Inflammatory macrophage treated with lipopolysaccharide for 1 hour (primary cell): ENCODE results near the gene COL6A1.
A peak's percentile ranks its signal among the peaks of the same experiment; 100 is the strongest.
"Not testable (repeated sequence)": the region's sequence is repeated elsewhere in the genome, so short reads cannot be mapped to it uniquely, and the experiment has no call there.

Experiments
- DNase-seq, 2 donors: peaks; one replicate each; pipeline ENCODE4 v3.0.0-alpha.2; 2020 to 2022

COL6A1 gene

GRCh38 chr21:45966791-45967394 lies 14.7 kb upstream of the COL6A1 start:
- no peak for DNase-seq

DNA sequence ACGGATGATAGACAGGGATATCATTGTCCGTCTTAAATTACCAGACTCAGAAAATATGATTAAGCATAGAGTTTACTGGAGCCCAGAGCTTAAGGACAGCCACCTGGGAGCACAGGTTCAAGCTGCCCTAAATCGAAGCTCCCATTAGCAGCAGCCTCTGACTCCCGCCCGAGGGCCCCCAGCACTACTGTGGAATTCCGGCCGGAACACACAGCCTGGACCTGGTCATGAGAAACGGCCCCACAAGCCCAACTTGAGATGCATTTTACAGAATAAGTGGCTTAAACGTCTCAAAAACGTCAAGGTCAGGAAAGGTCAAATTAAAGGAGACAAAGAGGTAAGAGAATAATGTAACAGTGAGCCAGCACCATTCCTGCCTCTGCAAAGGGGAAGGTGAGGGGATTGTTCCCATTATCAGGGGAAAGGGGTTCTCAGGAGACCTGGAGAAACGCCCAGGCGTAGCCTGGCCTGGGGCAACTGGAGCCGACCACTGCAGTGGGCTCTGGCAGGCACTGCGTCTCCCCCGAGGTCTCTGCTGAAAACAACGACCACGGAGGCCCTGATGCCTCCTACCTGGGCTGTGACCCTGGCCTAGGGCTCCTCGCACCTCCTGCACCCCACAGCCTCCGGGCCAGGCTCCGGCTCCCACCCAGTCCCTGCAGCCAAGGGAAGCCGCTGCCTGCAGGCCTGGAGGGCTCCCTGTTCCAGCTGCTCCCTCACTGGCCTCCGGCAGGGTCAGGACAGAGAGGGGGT lies 11.5 kb upstream of the COL6A1 start:
- no peak for DNase-seq

- peak in 1 of 2 donors; percentile 35 for DNase-seq
Observed at GRCh38 chr21:45970674-45971615, 10.6 kb upstream of the COL6A1 start.

GRCh38 chr21:45971616-45972352 lies 9.8 kb upstream of the COL6A1 start:
- no peak for DNase-seq

GRCh38 chr21:45972353-45972715 lies 9.2 kb upstream of the COL6A1 start:
- DNase-seq = no peak

- DNase-seq = no peak
Observed at GRCh38 chr21:45972716-45973474, 8.7 kb upstream of the COL6A1 start.

DNA sequence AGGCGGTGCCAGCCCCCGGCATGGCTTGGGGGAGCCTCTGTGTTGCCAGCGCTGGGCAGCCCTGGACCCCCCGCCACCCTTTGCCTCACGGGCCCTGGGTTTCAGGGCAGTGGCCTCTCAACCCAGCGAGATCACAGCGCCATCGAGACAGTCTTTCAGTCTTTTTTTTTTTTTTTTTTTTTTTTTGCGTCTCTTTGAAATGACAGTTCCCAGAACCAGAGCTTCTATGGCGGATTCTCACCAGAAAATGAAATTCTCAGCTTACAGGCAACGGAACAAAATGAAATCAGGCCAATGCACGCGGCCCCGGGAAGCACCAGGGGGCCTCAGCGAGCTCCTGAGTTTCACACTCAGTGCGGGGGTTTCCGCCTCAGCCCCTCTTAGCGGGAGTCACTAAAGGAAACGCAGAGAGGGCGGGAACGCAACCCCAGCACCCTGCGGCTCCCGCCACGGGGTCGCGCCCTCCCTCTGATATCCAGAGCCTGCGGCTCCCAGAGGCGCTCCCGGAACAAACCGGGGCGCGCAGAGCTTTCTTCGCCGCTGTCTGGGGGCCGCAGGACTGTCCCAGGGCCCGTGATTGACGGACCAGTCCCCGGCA lies 8.0 kb upstream of the COL6A1 start:
- peak; percentile 35 to 48 for DNase-seq

GRCh38 chr21:45974073-45975019 lies 7.2 kb upstream of the COL6A1 start:
- DNase-seq = peak in 1 of 2 donors; percentile 8

DNA sequence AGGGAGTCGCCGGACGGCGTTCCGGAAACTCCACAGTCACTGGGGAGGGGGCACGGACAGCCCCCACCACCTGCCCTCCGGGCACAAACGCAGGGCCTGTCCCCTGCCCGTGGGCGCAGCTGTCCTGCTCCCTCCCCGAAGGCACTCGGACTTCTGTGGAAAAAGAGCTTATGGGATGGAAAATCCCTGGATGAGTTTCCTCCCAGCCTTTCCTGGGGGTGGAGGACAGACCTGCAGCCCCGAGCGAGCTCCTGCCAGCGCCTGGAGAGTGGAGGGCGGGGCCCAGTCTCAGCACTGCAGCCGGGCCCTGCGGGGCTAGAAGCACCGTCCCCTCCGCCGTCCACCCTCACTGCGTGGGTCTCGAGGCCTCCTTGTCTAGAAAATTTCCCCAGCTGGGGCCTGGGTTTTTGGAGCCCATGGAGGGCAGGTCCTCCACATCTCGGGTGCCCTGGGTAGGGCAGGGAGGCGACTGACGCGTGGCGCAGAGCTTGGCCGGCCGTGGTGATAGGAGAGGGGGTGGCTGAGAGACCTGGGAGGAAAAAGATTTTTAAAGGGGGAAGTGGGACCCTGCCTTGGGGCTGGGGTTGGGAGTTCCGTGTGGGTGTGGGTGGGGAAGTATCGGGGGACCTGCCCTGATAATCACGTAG lies 6.4 kb upstream of the COL6A1 start:
- peak in 1 of 2 donors; percentile 22 for DNase-seq

GRCh38 chr21:45975667-45976409 lies 5.7 kb upstream of the COL6A1 start:
- DNase-seq = not testable (repeated sequence)

DNA sequence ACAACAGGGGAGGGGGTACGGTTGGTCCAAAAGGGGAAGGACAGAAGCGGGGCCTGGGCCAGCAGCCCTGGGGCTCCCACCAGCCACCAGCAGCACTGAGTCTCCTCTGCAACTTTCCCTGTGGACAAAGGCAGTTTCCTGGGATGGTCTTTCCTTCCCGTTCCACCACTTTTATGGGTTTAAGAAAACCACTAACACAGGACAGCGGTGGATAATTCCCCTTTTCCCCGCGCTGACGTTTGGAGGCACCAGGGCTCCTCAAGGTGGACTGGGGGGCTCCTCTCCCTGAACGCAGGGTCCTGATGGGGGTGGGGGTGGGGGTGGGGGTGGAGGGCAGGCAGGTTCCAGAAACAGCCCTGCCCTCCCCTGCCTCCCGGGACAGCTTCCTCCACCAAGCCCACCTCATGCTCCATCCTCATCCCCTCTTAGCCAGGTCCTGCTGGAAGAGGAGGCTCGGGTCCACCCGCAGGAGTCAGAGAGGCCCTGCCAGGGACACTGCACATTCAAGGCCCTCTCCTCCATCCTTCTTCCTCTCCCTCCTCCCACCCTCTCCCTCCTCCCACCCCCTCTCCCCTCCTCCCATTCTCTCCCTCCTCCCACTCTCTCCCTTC lies 4.8 kb upstream of the COL6A1 start:
- DNase-seq = no peak

- DNase-seq = no peak
Observed at GRCh38 chr21:45977396-45977795, 4.2 kb upstream of the COL6A1 start.

- no peak for DNase-seq
Observed at GRCh38 chr21:45979141-45979631, 2.4 kb upstream of the COL6A1 start.

DNA sequence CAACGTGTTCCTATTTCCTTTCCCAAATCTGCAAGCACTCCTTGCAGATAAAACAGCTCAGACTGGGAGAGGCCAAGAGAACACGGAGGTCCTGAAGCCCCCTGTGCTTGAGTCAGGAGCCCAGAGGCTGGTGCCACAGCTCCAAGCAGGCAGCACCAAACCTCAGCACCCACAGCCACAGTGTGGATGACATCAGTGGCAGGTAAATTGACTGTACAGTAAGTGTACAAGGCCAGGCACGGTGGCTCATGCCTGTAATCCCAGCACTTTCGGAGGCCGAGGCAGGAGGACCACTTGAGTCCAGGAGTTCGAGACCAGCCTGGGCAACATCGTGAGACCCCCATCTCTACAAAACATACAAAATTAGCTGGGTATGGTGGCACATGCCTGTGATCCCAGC lies 1.9 kb upstream of the COL6A1 start:
- no peak for DNase-seq

DNA sequence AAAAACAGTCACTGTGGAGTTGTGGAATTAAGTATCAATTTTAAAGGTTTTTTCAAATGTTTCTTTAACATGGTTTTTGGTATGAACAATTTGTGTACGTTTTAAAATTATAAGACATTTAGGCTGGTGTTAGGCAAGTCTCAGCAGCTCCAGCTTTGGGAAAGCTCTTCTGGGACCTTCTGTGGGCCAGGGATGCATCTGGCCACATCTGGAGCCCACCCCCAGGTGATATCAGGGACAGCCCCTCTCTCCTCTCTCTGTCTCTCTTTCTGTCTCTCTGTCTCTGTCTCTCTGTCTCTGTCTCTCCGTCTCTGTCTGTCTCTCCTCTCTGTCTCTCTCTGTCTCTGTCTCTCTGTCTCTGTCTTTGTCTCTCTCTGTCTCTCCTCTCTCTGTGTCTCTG lies 1.3 kb upstream of the COL6A1 start:
- no peak for DNase-seq

GRCh38 chr21:45980697-45981096 lies 873 bp upstream of the COL6A1 start:
- no peak for DNase-seq

DNA sequence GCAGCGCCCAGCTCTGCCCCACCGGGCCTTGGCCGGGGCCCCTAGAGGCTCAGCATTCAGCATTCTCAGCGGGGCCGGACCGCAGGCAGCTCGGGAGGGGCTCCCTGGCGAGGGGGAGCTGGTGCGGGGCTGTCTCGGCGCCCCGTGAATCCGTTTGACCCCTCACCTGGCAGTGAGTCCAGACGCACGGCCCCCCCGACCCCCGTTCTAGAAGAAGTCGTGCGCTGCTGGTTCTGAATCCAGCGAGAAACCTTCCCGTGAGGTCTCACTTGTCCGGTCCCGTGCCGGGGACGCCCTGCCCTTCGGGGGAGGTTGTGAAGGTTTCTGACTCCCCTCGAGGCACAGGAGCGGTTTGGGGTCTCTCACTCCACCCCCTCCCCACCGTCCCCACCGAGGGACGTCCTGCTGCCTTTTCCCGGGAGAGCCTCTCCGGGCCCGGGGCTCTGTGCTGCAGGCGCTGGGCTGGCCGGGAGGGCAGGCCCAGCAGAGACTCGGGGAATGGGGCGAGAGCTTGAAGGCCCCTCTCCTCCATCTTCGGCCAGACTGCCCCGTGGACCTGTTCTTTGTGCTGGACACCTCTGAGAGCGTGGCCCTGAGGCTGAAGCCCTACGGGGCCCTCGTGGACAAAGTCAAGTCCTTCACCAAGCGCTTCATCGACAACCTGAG lies 655 bp downstream of the COL6A1 start:
- DNase-seq = no peak
